MM.1S (cell line): ENCODE results near the gene COL26A1.

Source experiments
- EZH2 ChIP-seq: fragments of 300-600 bp; sonication (generic); optimal IDR thresholded peaks from 2 replicates; pipeline ENCODE3; 2017; ENCODE audit warnings: low read depth, mild to moderate bottlenecking, antibody characterized with exemption, low read length, mixed read lengths
- EZH2phosphoT487 ChIP-seq: fragments of 300-600 bp; sonication (generic); IDR thresholded peaks from 2 replicates; pipeline ENCODE4 v1.6.1; 2018; ENCODE audit warnings: antibody characterized with exemption, low read length
- TF ChIP-seq, protein P1 (sequence below): fragments of 300-600 bp; sonication (generic); IDR thresholded peaks from 2 replicates; pipeline ENCODE4 v1.5.1; 2016; ENCODE audit warnings: antibody characterized with exemption, low read length, mixed read lengths

- TF ChIP-seq, protein P1, sequence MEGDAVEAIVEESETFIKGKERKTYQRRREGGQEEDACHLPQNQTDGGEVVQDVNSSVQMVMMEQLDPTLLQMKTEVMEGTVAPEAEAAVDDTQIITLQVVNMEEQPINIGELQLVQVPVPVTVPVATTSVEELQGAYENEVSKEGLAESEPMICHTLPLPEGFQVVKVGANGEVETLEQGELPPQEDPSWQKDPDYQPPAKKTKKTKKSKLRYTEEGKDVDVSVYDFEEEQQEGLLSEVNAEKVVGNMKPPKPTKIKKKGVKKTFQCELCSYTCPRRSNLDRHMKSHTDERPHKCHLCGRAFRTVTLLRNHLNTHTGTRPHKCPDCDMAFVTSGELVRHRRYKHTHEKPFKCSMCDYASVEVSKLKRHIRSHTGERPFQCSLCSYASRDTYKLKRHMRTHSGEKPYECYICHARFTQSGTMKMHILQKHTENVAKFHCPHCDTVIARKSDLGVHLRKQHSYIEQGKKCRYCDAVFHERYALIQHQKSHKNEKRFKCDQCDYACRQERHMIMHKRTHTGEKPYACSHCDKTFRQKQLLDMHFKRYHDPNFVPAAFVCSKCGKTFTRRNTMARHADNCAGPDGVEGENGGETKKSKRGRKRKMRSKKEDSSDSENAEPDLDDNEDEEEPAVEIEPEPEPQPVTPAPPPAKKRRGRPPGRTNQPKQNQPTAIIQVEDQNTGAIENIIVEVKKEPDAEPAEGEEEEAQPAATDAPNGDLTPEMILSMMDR = no peak
- TF ChIP-seq EZH2phosphoT487 (no peak), EZH2 (no peak)
These were observed 106.0 kb downstream of the COL26A1 start for GRCh38 chr7:101468546-101469275.
